GM21786 (cell line): ENCODE results near the gene TBC1D22A.

Source experiments
- ATAC-seq: cut with Tn5 transposase; IDR thresholded peaks from one replicate; pipeline ENCODE4 v1.9.1; 2021; ENCODE audit not compliant: unreplicated experiment

TBC1D22A gene

DNA sequence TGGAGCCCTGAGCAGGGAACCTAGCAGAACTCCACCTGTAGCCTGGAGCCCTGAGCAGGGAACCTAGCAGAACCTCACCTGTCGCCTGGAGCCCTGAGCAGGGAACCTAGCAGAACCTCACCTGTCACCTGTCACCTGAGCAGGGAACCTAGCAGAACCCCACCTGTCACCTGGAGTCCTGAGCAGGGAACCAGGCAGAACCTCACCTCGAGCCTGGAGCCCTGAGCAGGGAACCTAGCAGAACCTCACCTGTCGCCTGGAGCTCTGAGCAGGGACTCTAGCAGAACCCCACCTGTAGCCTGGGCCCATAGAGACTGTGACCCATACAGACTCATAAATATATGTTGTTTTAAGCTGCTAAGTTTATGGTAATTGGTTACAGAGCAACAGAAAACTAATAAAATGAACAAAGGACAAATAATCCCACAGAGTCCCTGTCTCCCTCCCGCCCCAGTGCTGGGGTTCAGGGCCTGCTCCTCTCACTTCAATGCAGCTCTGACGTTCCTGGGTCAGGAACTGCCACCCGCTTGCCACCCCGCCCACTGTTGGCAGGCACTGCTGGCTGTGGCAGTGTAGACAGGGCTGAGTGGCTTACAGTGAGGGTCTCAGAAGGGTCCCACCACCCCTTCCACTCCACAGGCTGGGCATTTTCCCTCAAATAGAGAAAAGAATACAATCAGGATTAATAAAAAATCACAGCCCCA, 259.1 kb downstream of the TBC1D22A start:
- ATAC-seq = no peak

DNA sequence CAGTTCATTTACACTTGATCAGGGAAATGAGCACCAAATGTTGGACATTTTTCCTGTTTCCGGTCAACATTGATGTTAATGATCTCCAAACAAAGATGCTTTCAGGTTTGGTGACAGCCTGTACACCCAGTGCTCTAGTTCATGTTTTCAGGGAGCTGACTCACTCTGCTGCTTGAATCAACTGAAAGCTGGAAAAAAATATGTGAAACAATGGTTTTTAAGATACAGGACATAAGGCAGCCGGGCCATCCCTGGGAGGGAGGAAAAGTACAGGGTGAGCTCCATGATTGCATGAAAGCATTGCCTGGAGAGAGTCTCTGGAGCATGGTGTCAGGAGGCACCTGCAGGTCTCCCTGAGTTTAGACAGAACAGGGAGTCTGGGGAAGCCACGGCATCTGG, 259.6 kb downstream of the TBC1D22A start:
- no peak for ATAC-seq

- ATAC-seq = no peak
Measured at GRCh38 chr22:47022475-47022874, 260.0 kb downstream of the TBC1D22A start.

DNA sequence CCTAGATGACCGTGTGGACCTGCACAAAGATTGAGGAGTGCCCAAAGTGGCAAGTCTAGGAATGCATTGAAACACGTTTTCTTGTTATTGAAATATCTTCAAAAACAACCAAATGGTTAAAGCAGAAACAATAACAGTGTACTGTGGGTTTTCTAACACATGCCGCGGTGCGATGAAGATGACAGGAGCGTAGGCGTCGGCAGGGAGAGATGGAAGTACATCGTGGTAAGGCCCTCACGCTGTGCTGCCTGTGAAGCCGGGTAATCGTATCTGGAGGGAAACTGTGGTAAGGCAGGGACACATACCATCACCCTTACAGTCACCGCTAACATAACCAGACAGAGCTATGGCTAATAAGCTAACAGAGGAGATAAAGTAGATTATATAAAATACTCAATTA, 261.4 kb downstream of the TBC1D22A start:
- ATAC-seq = no peak

- no peak for ATAC-seq
Measured at GRCh38 chr22:47027766-47028165, 265.3 kb downstream of the TBC1D22A start.

GRCh38 chr22:47029244-47030074, 267.0 kb downstream of the TBC1D22A start:
- ATAC-seq = no peak

- no peak for ATAC-seq
Measured at GRCh38 chr22:47030143-47030661, 267.8 kb downstream of the TBC1D22A start.

GRCh38 chr22:47030881-47031627, 268.6 kb downstream of the TBC1D22A start:
- ATAC-seq = no peak

- no peak for ATAC-seq
Measured at GRCh38 chr22:47031628-47031915, 269.1 kb downstream of the TBC1D22A start.

DNA sequence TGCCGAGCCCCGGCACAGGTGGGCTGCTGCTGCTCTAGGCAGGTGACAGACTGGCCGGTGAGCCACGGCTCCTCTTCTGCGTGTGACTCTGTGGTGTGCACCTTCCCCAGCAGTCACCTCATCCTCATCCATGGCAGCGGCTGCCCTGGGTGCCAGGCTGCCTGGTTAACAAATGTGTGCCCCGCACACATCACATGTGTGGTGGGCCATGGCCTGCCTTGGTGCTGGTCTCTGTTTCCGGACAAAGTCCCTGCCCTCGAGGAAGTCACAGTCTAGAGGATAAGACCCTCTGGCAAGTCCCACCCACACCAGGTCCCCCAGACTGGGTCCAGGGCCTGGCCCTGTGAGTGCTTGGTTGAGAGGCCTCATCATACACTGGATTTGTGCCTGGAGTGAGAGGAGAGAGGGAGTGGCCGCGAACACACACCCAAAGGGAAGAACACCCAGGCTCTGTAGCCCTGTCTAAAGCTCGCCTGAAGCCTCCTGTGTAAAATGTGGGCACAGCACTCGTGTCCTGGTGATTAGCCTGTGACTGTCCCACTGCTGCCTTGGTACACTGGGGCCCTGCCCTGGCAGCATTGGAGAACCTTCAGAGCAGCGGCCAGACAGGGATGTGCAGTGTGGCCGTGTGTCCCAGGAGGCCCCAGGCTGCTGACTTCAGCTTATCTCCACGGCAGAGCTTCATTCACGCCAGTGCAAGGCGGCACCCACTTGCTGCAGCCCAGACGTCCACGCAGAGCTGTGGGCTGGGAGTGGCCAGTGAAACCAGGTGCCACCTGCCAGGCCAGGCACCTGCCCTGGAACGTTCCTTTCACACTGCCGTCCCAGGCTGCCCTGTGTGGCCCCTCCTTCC, 269.9 kb downstream of the TBC1D22A start:
- ATAC-seq = no peak

DNA sequence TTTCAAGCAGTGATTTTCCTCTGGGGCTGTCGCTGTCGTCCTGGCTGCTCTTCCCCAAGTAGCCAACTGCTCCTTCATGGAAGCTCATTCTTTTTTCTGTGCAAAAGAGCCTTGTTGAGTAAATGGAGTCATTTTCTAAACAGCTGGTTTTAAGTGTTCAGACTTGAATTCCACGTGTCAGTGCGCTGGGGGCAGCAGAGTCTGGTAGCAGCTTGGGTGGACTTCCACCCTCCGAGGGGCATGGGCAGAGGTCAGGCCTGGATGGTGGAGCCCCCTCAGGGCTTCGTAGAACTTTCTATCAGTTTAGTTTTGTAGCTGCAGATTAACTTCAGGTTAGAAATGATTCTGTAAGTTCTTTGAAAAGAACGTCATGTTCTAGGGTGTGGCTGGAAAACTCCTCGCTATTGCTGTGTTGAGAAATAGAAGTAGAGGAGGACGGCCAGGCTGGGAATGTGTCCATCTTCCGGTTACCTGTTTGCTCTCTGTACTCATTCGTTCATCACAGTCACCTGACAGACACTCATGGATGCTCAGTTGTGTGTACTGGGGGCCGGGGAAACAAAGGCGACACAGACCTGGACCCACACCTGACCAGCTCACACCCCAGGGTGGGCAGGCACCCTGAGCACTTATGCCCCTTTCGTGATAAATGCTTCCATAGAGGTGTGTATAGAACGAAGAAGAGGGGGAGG, 270.7 kb downstream of the TBC1D22A start:
- no peak for ATAC-seq

GRCh38 chr22:47033648-47034000, 271.2 kb downstream of the TBC1D22A start:
- no peak for ATAC-seq

GRCh38 chr22:47034076-47034808, 271.8 kb downstream of the TBC1D22A start:
- ATAC-seq = no peak

DNA sequence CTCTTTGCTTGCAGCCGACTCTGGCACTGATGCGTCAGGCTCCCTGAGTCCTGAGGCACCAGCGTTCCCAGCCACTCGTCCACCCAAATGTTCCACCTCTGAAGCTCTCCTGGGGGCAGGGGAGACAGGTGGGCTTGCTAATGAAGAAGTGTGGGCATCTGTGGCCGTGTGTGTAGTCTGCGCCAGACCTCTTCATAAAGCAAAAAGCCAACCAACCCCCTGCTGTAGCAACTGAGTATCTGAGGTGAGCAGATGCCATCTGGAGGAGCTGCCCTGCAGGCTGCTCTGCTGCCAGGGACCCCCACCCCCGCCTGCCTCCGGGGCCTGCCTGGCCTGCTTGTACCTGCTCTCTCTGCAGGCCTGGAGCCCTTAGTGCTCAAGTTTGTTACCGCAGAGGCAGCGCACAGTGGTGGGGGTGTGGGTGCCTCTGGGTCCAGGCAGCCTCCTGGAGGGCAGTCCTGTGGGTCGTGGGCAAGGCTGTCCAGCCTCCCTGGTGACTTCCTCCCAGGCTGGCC, 272.5 kb downstream of the TBC1D22A start:
- no peak for ATAC-seq

DNA sequence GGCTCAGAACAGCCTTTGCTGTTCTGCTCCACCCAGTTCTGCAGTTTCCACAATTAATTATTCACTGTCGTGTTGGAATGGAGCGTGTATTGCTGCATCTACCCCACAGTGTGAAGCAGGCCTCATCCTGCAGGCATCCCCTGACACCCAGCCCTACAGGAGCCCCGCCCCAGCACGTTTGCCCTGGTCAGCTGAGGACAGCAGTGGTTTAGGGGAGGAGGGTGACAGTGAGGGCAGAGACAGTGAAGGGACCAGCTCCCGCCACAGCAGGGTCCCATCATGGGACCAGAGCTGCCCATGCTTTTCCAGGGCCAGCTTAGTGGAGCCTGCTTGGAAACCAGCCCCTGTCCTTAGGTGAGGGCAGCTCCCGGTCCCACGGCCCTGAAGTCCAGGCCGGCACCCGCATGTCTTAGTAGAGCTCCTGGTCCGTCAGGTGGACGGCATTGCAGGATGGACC, 273.0 kb downstream of the TBC1D22A start:
- no peak for ATAC-seq

GRCh38 chr22:47036352-47036751, 273.9 kb downstream of the TBC1D22A start:
- ATAC-seq = no peak

DNA sequence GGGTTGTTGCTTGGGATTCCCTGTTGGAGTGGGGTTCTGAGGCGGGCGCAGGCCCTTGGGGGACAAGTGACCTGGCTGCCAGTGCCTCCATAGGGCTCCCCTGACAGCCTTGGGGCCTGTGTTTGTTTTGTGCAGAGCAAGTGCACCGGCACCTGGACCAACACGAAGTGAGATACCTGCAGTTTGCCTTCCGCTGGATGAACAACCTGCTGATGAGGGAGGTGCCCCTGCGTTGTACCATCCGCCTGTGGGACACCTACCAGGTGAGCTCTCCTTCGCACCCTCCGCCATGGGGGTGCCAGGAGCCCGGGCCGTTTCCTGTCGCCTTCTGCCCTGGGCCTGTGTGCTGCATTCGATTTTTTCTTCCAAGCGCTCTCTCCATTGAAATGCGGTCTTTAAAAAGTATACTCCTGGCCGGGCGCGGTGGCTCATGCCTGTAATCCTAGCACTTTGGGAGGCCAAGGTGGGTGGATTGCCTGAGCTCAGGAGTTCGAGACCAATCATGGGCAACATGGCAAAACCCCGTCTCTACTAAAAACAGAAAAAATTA, 274.6 kb downstream of the TBC1D22A start:
- ATAC-seq = no peak

DNA sequence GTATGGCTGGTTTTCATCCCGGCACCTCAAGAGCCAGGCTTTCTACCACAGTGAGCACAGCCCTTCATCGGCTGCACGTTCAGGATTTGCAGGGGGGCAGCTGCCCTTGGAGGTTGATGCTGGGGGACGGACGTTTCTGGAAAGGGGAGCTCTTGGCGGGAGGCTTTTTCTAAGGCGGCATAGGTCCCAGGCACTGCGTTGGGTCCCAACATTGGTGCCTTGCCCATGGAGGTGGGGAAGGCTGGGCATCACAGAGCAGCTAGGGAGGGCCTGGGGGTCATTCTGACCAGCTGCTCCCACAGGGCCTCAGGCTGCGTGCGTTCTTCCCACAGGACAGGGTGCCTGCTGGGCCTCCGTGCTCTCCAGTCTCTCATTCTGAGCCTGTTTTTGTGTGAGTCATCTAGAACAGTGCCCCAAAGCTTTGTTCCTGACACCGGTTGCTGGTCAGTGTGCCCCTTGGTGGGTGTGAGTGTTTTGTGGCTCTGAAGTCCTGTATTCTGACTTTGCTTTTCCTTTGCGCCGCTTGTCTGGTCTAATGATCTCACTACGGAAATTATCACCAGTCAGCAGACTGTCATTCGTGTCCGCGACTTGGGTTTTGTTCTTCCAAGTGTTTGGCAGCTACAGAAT, 275.9 kb downstream of the TBC1D22A start:
- no peak for ATAC-seq

DNA sequence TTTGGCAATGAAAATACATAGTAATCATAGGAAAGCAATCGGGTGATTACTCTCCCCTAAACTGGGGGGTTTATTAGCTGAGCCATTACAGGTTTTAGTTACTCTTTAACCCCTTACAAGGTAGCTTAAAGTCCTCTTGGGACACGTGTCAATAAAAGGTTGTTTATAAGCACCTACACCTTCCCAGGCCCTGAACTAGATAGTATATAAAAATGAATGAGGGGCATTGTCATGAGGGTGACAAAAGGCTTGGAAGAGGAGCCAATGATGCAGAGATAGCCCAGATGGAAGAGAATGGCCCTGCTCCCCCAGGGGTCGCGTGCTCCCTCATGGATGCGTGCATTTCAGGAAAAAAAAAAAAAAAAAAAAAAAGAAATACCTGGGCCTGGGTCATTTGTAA, 276.9 kb downstream of the TBC1D22A start:
- ATAC-seq = no peak
